Upper lobe of left lung (tissue), 6 donors: ENCODE results near the gene DGCR2. TPM values are rescaled to one million over a fixed set of nuclear protein-coding genes. Genes with fewer than 3 reads are reported as not detected.

Experiments used
- ATAC-seq, 2 donors: fragments of 200-7000 bp; cut with Tn5 transposase; one replicate each; pipeline ENCODE4 v1.9.1; 2022; ENCODE audit warnings: mild to moderate bottlenecking in 2 of 2, moderate library complexity in 2 of 2; ENCODE audit not compliant: low FRiP score in 2 of 2
- DNase-seq, 2 donors: peaks; one replicate each; pipeline ENCODE4 v3.0.0-alpha.2; 2019 to 2020
- H3K27ac ChIP-seq, 4 donors: fragments of 200-600 bp; sonication (generic); one replicate each; pipeline ENCODE4 v1.5.1; 2016 to 2019
- H3K27me3 ChIP-seq, 4 donors: fragments of 200-600 bp; sonication (generic); one replicate each; pipeline ENCODE4 v1.5.1; 2017 to 2019
- H3K36me3 ChIP-seq, 4 donors: fragments of 200-600 bp; sonication (generic); one replicate each; pipeline ENCODE4 v1.5.1; 2016 to 2019
- H3K4me1 ChIP-seq, 4 donors: fragments of 200-600 bp; sonication (generic); one replicate each; pipeline ENCODE4 v1.5.1; 2018 to 2019
- H3K4me3 ChIP-seq, 4 donors: fragments of 200-600 bp; sonication (generic); one replicate each; pipeline ENCODE4 v1.5.1; 2017 to 2019; ENCODE audit warnings: mild to moderate bottlenecking in 2 of 4, moderate library complexity in 1 of 4
- H3K9me3 ChIP-seq, 4 donors: fragments of 200-600 bp; sonication (generic); one replicate each; pipeline ENCODE4 v1.5.1; 2018 to 2019
- CTCF ChIP-seq, 6 experiments: fragments of 450-650 bp in 4 of 6; fragments of 200-600 bp in 2 of 6; sonication (generic) in 2 of 6; IDR thresholded peaks; one replicate each; pipeline ENCODE4 v1.5.1; 2016 to 2019; ENCODE audit warnings: antibody characterized with exemption in 6 of 6
- EP300 ChIP-seq, 4 donors: sonication (generic); formaldehyde crosslinking; IDR thresholded peaks; one replicate each; pipeline ENCODE4 v1.5.1; 2017; ENCODE audit warnings: antibody characterized with exemption in 4 of 4, control low read depth in 2 of 4
- POLR2A ChIP-seq, 4 donors: fragments of 450-650 bp; IDR thresholded peaks; one replicate each; pipeline ENCODE4 v1.5.1; 2016 to 2017; ENCODE audit warnings: antibody characterized with exemption in 4 of 4, mild to moderate bottlenecking in 2 of 4
- POLR2AphosphoS5 ChIP-seq, 2 donors: sonication (generic); formaldehyde crosslinking; IDR thresholded peaks; one replicate each; pipeline ENCODE4 v1.5.1; 2017; ENCODE audit warnings: antibody characterized with exemption in 2 of 2
- WGBS, 2 donors: methylation state at CpG; one replicate each; pipeline ENCODE4 v1.1.5; 2017 to 2018; 5-methylcytosine and 5-hydroxymethylcytosine counted together
- total RNA-seq, 6 donors: library from RNA; depleted of rRNA in 4 of 6; stranded (reverse); fragments of >200 nt in 4 of 6; gene quantifications; one replicate each; pipeline versions ENCODE4 v1.1.0 to v1.2.1, GENCODE V29; 2016 to 2021
- donor health status: DM: no; HTN: no; CAD: no; lungs with moderate emphysema.
- donor health status: DM: no; HTN: yes; CAD: no; lungs with severe emphysema.

DGCR2 gene
- total RNA-seq, 6 donors from 2014 or later = 65.9 to 101 (median 89.9) TPM

GRCh38 chr22:19108807-19109197, 13.4 kb downstream of the DGCR2 start:
- DNase-seq = no peak
- H3K4me1 ChIP-seq = peaks cover 49 to 61% (median 57%) of the 10 kb centered on the region in 4 donors
- no peaks in the 10 kb centered on the region for H3K27me3 ChIP-seq
- WGBS, 2 donors = 48 to 59% methylated on average over 3 of the region's 3 CpGs
- ATAC-seq = no peak
- H3K27ac ChIP-seq = peak overlapping the region; percentile 21 to 86 (median 66)
- TF ChIP-seq CTCF (IDR thresholded peaks at IDR 0.05) (no peak), POLR2A (IDR thresholded peaks at IDR 0.05) (no peak), POLR2AphosphoS5 (IDR thresholded peaks at IDR 0.05) (no peak), EP300 (IDR thresholded peaks at IDR 0.05) (no peak)
- H3K4me3 ChIP-seq = no peak overlapping the region
- no peaks in the 10 kb centered on the region for H3K36me3 ChIP-seq
- H3K9me3 ChIP-seq = no peaks in the 10 kb centered on the region

GRCh38 chr22:19107730-19108074, 14.5 kb downstream of the DGCR2 start:
- no peaks in the 10 kb centered on the region for H3K9me3 ChIP-seq
- TF ChIP-seq POLR2AphosphoS5 (IDR thresholded peaks at IDR 0.05) (no peak), EP300 (IDR thresholded peaks at IDR 0.05) (no peak), POLR2A (IDR thresholded peaks at IDR 0.05) (no peak), CTCF (IDR thresholded peaks at IDR 0.05) (no peak)
- 80 to 91% methylated on average over 8 of the region's 8 CpGs for WGBS, 2 donors
- no peaks in the 10 kb centered on the region for H3K27me3 ChIP-seq
- H3K36me3 ChIP-seq = no peaks in the 10 kb centered on the region
- ATAC-seq (no peak), DNase-seq (no peak)
- H3K4me3 ChIP-seq = no peak overlapping the region
- H3K4me1 ChIP-seq = peaks cover 49 to 62% (median 57%) of the 10 kb centered on the region in 4 donors
- H3K27ac ChIP-seq = peak overlapping the region in 2 of 4 donors; percentile 26 to 38

- no peaks in the 10 kb centered on the region for H3K27me3 ChIP-seq
- no peaks in the 10 kb centered on the region for H3K9me3 ChIP-seq
- no peak for TF ChIP-seq POLR2A (IDR thresholded peaks at IDR 0.05)
- 76 to 81% methylated on average over 3 of the region's 3 CpGs for WGBS, 2 donors
- H3K4me3 ChIP-seq = no peak overlapping the region
- H3K27ac ChIP-seq = peak overlapping the region in 2 of 4 donors; percentile 26 to 38
- H3K36me3 ChIP-seq = no peaks in the 10 kb centered on the region
- no peak for ATAC-seq
- no peak for DNase-seq
- H3K4me1 ChIP-seq = peaks cover 49 to 62% (median 57%) of the 10 kb centered on the region in 4 donors
These were observed 15.1 kb downstream of the DGCR2 start for GRCh38 chr22:19106886-19107729.

- 74% methylated on average over 13 to 18 of the region's 18 CpGs for WGBS, 2 donors
- Histone ChIP-seq H3K4me1 (peaks cover 48 to 57% (median 52%) of the 10 kb centered on the region in 4 donors), H3K36me3 (no peaks in the 10 kb centered on the region), H3K27ac (peak overlapping the region in 3 of 4 donors; percentile 4 to 38 (median 14)), H3K9me3 (no peaks in the 10 kb centered on the region), H3K4me3 (no peak overlapping the region), H3K27me3 (no peaks in the 10 kb centered on the region)
- ATAC-seq (no peak), DNase-seq (peak in 1 of 2 donors; percentile 59)
- no peak for TF ChIP-seq EP300 (IDR thresholded peaks at IDR 0.05)
- peak in 2 of 6 experiments; percentile 26 to 43 for TF ChIP-seq CTCF (IDR thresholded peaks at IDR 0.05)
These were observed 16.1 kb downstream of the DGCR2 start for GRCh38 chr22:19105867-19106802.

GRCh38 chr22:19105456-19105855, 16.8 kb downstream of the DGCR2 start:
- no peaks in the 10 kb centered on the region for H3K27me3 ChIP-seq
- 93 to 99% methylated on average over 8 of the region's 8 CpGs for WGBS, 2 donors
- no peaks in the 10 kb centered on the region for H3K9me3 ChIP-seq
- DNase-seq = no peak
- no peaks in the 10 kb centered on the region for H3K36me3 ChIP-seq
- no peak for TF ChIP-seq POLR2AphosphoS5 (IDR thresholded peaks at IDR 0.05)
- no peak for TF ChIP-seq EP300 (IDR thresholded peaks at IDR 0.05)
- no peak for TF ChIP-seq POLR2A (IDR thresholded peaks at IDR 0.05)
- TF ChIP-seq CTCF (IDR thresholded peaks at IDR 0.05) = no peak
- no peak overlapping the region for H3K4me3 ChIP-seq
- ATAC-seq = no peak
- H3K27ac ChIP-seq = peak overlapping the region in 2 of 4 donors; percentile 4 to 14
- H3K4me1 ChIP-seq = peaks cover 42 to 50% (median 46%) of the 10 kb centered on the region in 4 donors
